ENCODE data around the gene CNOT4. TPM values are rescaled to one million over a fixed set of nuclear protein-coding genes. Genes with fewer than 3 reads are reported as not detected.

CNOT4 gene
- total and polyA plus RNA-seq, 2 of the 4 experiments (the other 2 are of a cell fraction) = 7.0 to 8.1 TPM

GRCh38 chr7:135406918-135407317, 103.0 kb downstream of the CNOT4 start:
- no peak overlapping the region for H4K5ac ChIP-seq (ENCODE audit: low read depth, low read length)
- H3K23ac ChIP-seq (ENCODE audit: low read depth, low read length) = no peak overlapping the region
- H2AK5ac ChIP-seq (ENCODE audit: low read depth, low read length) = no peak overlapping the region
- H3K9ac ChIP-seq (ENCODE audit: low read depth, low read length) = no peak overlapping the region
- no peaks in the 10 kb centered on the region for H3K27me3 ChIP-seq (ENCODE audit: control insufficient read depth, insufficient read depth, low read length)
- no CpG with 5 or more reads among the region's 3 CpGs for WGBS, 2 experiments (ENCODE audit: extremely low coverage in 2 of 2, insufficient read length in 1 of 2)
- H3K9me3 ChIP-seq (ENCODE audit: control insufficient read depth, insufficient read depth, low read length) = no peaks in the 10 kb centered on the region
- H2AK9ac ChIP-seq (replicated peaks; ENCODE audit: low read depth, low read length, poor library complexity) = no peak overlapping the region
- no peak overlapping the region for H3K4me3 ChIP-seq (ENCODE audit: insufficient read depth, low read depth, low read length)
- H3K27ac ChIP-seq (ENCODE audit: insufficient read depth, low read length) = no peak overlapping the region
- CTCF ChIA-PET = no interaction called here
- no peak overlapping the region for H3K14ac ChIP-seq (replicated peaks; ENCODE audit: low read depth, low read length)
- no peak overlapping the region for H3K56ac ChIP-seq (ENCODE audit: extremely low read depth, insufficient read depth, low read length)
- no peak for TF ChIP-seq CTCF (conservative IDR thresholded peaks at IDR 0.05; ENCODE audit: low read depth, low read length)
- no peak for TF ChIP-seq RFX5 (IDR thresholded peaks at IDR 0.05; ENCODE audit: low read depth, low read length)
- TF ChIP-seq BHLHE40 (IDR thresholded peaks at IDR 0.05; ENCODE audit: low read depth, low read length) = no peak
- TF ChIP-seq RCOR1 (IDR thresholded peaks at IDR 0.05; ENCODE audit: insufficient replicate concordance, low read length) = no peak
- TF ChIP-seq CEBPB (IDR thresholded peaks at IDR 0.05; ENCODE audit: low read depth, low read length) = no peak
- no peak for TF ChIP-seq MXI1 (IDR thresholded peaks at IDR 0.05; ENCODE audit: borderline replicate concordance, low read depth, low read length)
- TF ChIP-seq FOS (IDR thresholded peaks at IDR 0.05; ENCODE audit: low read depth, low read length) = no peak
- DNase-seq (peak; percentile 4), ATAC-seq (ENCODE audit: low read depth) (no peak)
- H3K79me1 ChIP-seq (ENCODE audit: low read depth in 1 of 2, low read length in 2 of 2) = peaks cover 0 to 2% of the 10 kb centered on the region in 2 experiments; a peak in 2 of 4 replicates
- no peak overlapping the region for H3K18ac ChIP-seq (ENCODE audit: low read depth, low read length)
- no peak overlapping the region for H2AFZ ChIP-seq (replicated peaks; ENCODE audit: low read length, poor library complexity)
- H2BK5ac ChIP-seq (ENCODE audit: low read depth, low read length, poor library complexity, severe bottlenecking) = no peak overlapping the region
- dilution Hi-C loops (cut with HindIII; ENCODE audit: low sequenced_read_pairs, unreplicated experiment) (no loop called here), in situ Hi-C loops (cut with MboI; ENCODE audit: low sequenced_read_pairs) (no loop called here), intact Hi-C loops (cut with micrococcal nuclease) (no loop called here)
- H2BK15ac ChIP-seq (ENCODE audit: low read depth, low read length) = no peak overlapping the region
- no peaks in the 10 kb centered on the region for H3K4me1 ChIP-seq (ENCODE audit: control insufficient read depth, insufficient read depth, low read length)
- no TSS peak for BruUV-seq (replicated peaks)
- no peak overlapping the region for H3K4me2 ChIP-seq (ENCODE audit: low read depth, low read length)
- no peak overlapping the region for H3K4ac ChIP-seq (ENCODE audit: low read depth, low read length)
- H3K9me1 ChIP-seq (ENCODE audit: insufficient read depth, low read length) = peaks cover 6% of the 10 kb centered on the region; the same call in 1 of the 2 replicates
- no peak overlapping the region for H2BK120ac ChIP-seq (ENCODE audit: low read depth, low read length)
- no peak overlapping the region for H4K91ac ChIP-seq (ENCODE audit: insufficient read depth, low read depth, low read length)
- H4K20me1 ChIP-seq (ENCODE audit: insufficient read depth, low read length) = no peaks in the 10 kb centered on the region
- POLR2A ChIA-PET (ENCODE audit: unreplicated experiment) = no interaction called here
- no peak overlapping the region for H2BK20ac ChIP-seq (ENCODE audit: low read depth, low read length)
- no peak overlapping the region for H4K8ac ChIP-seq (ENCODE audit: low read depth in 2 of 2, low read length in 2 of 2)
- H3K36me3 ChIP-seq (ENCODE audit: control insufficient read depth, insufficient read depth, low read length) = peaks cover 3% of the 10 kb centered on the region; the same call in 1 of the 2 replicates

All from IMR-90 (cell line).